ENCODE results near the gene STX17.
A peak's percentile ranks its signal among the peaks of the same experiment; 100 is the strongest.

The STX17 gene

GRCh38 chr9:99947395-99947794, 40.9 kb downstream of the STX17 start:
- no peak for DNase-seq (ENCODE audit: extremely low read depth, low read depth)
- peak; percentile 15 for TF ChIP-seq CTCF (IDR thresholded peaks at IDR 0.05; ENCODE audit: low read depth, low read length, missing control alignments)
- H3K4me3 ChIP-seq (replicated peaks; ENCODE audit: low read depth, low read length): no peak overlapping the region

DNA sequence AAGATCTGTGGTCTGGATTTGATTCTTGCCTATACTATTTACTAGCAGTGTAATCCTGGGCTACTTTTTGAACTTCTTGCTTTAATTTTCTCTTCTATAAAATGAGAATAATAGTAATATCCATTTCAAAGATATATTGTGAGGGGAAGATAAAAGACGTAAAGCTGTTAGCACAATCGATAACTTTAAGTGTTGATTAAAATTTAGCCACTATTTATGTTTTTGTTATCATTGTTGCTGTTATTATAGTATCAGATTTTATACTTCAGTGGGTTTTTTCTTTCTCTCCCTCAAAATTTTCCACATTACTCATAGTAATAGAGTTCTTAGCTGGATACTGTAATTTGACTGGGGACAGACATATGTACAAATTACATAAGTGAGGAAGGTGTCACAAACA, 42.0 kb downstream of the STX17 start:
- TF ChIP-seq CTCF (IDR thresholded peaks at IDR 0.05; ENCODE audit: low read depth, low read length, missing control alignments): no peak
- no peak for DNase-seq (ENCODE audit: extremely low read depth, low read depth)
- H3K4me3 ChIP-seq (replicated peaks; ENCODE audit: low read depth, low read length): no peak overlapping the region

- TF ChIP-seq CTCF (IDR thresholded peaks at IDR 0.05; ENCODE audit: low read depth, low read length, missing control alignments): no peak
- H3K4me3 ChIP-seq (replicated peaks; ENCODE audit: low read depth, low read length): no peak overlapping the region
- no peak for DNase-seq (ENCODE audit: extremely low read depth, low read depth)
Measured at GRCh38 chr9:99948896-99949295, 42.4 kb downstream of the STX17 start.

GRCh38 chr9:99953861-99954507, 47.5 kb downstream of the STX17 start:
- H3K4me3 ChIP-seq (replicated peaks; ENCODE audit: low read depth, low read length): no peak overlapping the region
- DNase-seq (ENCODE audit: extremely low read depth, low read depth): no peak
- no peak for TF ChIP-seq CTCF (IDR thresholded peaks at IDR 0.05; ENCODE audit: low read depth, low read length, missing control alignments)

DNA sequence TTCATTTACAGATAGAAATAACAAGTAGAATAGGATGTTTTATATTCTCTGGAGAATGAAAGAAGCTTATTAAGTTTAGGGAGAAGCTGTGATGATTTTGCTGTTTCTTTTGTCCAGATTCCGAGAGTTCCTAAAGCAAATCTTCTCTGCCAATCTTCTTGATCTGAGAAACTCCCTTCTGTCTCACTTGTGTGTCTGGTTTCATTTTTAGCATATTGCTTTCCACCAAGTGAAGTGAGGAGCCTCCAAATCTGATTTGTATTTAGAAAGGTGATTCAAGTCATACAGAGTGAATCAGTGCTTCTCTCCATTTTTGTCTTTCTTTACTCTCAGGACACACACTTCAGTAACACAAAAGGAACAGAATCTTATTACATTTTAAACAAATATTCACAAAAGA, 48.4 kb downstream of the STX17 start:
- H3K4me3 ChIP-seq (replicated peaks; ENCODE audit: low read depth, low read length): no peak overlapping the region
- DNase-seq (ENCODE audit: extremely low read depth, low read depth): no peak
- TF ChIP-seq CTCF (IDR thresholded peaks at IDR 0.05; ENCODE audit: low read depth, low read length, missing control alignments): no peak

DNA sequence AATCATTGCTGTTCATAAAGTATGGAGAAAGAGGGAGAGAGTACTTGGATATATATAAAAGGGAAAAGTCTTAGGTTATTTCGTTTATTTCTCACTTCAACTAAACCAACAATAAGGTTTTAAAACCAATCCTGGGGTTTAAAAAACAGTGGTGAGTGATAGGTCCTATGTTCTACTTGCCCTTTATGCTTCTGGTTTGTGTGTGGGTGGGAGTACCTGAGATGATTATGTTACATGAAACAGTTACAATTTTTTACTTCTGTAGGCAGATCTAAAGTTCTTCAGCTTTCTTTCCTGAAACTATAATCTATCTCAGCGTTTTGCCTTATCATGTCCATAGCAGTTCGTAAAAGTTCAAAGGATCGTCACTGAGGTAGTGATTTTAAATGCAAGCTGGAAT, 49.2 kb downstream of the STX17 start:
- no peak overlapping the region for H3K4me3 ChIP-seq (replicated peaks; ENCODE audit: low read depth, low read length)
- TF ChIP-seq CTCF (IDR thresholded peaks at IDR 0.05; ENCODE audit: low read depth, low read length, missing control alignments): no peak
- no peak for DNase-seq (ENCODE audit: extremely low read depth, low read depth)

GRCh38 chr9:99962680-99963261, 56.3 kb downstream of the STX17 start:
- no peak for DNase-seq (ENCODE audit: extremely low read depth, low read depth)
- H3K4me3 ChIP-seq (replicated peaks; ENCODE audit: low read depth, low read length): no peak overlapping the region
- TF ChIP-seq CTCF (IDR thresholded peaks at IDR 0.05; ENCODE audit: low read depth, low read length, missing control alignments): no peak

Measured in HFF-Myc (cell line).